Thymus (tissue), 11 donors: ENCODE results near the gene UBE2N. TPM values are rescaled to one million over a fixed set of nuclear protein-coding genes. Genes with fewer than 3 reads are reported as not detected.

Experiments
- DNase-seq, 9 donors: peaks; one replicate each; pipeline ENCODE4 v3.0.0-alpha.2; 2013; ENCODE audit warnings: low spot score in 9 of 9, low read depth in 6 of 9, missing footprints in 1 of 9
- H3K27ac ChIP-seq, 2 donors: one replicate each; pipeline ENCODE4 v1.5.1; 2013; ENCODE audit warnings: control low read depth in 1 of 2, low read depth in 1 of 2, low read length in 1 of 2, mild to moderate bottlenecking in 1 of 2, moderate library complexity in 1 of 2
- H3K27me3 ChIP-seq, 2 donors: one replicate each; pipeline ENCODE4 v1.5.1; 2013; ENCODE audit warnings: low read length in 1 of 2; ENCODE audit not compliant: control insufficient read depth in 2 of 2, insufficient read depth in 1 of 2
- H3K36me3 ChIP-seq, 2 donors: one replicate each; pipeline ENCODE4 v1.5.1; 2013; ENCODE audit warnings: low read length in 1 of 2, mild to moderate bottlenecking in 1 of 2, moderate library complexity in 1 of 2; ENCODE audit not compliant: control insufficient read depth in 2 of 2, insufficient read depth in 2 of 2
- H3K4me1 ChIP-seq, 2 donors: one replicate each; pipeline ENCODE4 v1.5.1; 2013; ENCODE audit warnings: low read length in 2 of 2; ENCODE audit not compliant: control insufficient read depth in 2 of 2, insufficient read depth in 2 of 2
- H3K4me3 ChIP-seq, 2 donors: one replicate each; pipeline ENCODE4 v1.5.1; 2013; ENCODE audit warnings: low read length in 2 of 2, control low read depth in 1 of 2, mild to moderate bottlenecking in 1 of 2
- H3K9me3 ChIP-seq, 2 donors: one replicate each; pipeline ENCODE4 v1.5.1; 2013; ENCODE audit warnings: low read length in 1 of 2, mild to moderate bottlenecking in 1 of 2; ENCODE audit not compliant: control insufficient read depth in 2 of 2, insufficient read depth in 1 of 2
- WGBS: extraction: QIAGEN DNeasy Blood & Tissue Kit; methylation state at CpG from one replicate; pipeline ENCODE4 v1.1.7; 2013; 5-methylcytosine and 5-hydroxymethylcytosine counted together
- polyA plus RNA-seq: library from polyadenylated mRNA; stranded (reverse); fragments of 200-250 nt; gene quantifications from one replicate; pipeline ENCODE4 v1.2.3, GENCODE V29; 2013
- total RNA-seq: library from RNA; stranded (reverse); fragments of 120-200 nt; gene quantifications from one replicate; pipeline ENCODE4 v1.2.4, GENCODE V29; 2013
- donor health status: healthy.

Gene UBE2N
- total and polyA plus RNA-seq, 2 donors = 91.2 to 132 TPM

DNA sequence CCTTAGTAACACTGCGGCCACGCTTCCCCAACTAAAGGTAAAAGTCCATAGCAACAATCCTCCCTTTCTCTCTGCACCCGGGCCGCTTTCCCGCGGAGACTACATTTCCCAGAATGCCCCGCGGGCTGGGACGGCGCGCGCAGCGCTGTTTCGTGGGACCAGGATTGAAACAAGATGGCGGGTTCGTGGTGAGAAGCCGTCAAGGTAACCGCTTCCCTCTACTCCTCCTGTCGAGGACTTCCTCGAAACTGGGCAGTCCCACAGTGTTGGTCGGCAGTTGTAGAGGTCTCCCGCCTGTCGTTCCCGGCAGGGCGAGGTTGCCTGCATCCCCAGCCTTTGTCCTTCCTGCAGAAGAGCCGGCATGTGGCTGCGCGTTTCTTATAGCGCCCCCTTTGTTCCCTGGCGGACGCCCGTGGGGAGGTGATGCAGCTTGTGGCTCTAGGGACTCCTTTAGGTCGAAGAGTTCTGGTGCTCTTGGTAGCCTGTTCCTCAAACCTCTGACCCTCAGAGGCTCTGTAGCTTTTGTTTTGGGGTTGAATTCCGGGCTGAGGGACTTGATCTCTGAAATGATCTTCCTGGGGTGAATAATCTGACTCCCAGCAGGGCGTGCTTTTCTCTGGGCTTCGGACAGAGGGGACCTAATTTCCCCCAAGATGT lies 25.7 kb upstream of the UBE2N start, which contains the start of gene MRPL42:
Gene MRPL42, plus strand, starts transcription at position 164 of the 657 bp plus-strand sequence. CDS start 1,772 bp downstream, outside the sequence.
- DNase-seq = peak; percentile 85 to 97 (median 92)
- 1% methylated on average over 36 of the region's 36 CpGs for whole genome bisulfite sequencing
- peaks cover 4 to 14% of the 10 kb centered on the region in 2 donors for H3K36me3 ChIP-seq

DNA sequence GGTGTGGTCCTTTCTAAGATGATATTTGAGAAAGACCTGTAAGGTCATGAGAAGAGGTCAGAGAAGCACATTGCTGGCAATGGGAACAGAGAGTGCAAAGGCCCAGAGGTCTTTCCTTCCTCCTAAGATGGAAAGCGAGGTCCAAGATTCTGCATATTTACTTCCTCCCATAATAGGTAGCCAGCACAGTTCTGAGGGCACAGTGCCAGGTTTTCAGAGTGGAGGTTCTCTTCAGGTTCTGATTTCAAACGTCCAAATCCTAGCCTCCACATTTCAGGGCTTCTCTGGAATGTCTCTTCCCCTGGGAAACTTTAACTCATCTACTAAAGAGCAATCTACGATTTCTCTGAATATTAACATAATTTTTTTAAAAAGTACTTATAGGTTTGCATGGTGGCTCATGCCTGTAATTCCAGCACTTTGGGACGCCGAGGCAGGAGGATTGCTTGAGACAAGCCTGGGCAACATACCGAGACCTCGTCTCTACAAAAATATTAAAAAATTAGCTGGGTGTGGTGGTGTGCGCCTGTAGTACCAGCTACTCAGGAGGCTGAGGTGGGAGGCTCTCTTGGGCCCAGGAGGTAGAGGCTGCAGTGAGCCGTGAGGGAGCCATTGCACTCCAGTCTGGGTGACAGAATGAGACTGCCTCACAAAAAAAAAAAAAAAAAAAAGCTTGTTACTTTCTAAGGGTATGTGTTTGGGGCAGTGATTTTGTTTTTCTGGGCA lies 25.0 kb upstream of the UBE2N start:
- Histone ChIP-seq H3K9me3 (no peaks in the 10 kb centered on the region), H3K4me1 (peaks cover 8 to 10% of the 10 kb centered on the region in 2 donors), H3K27ac (no peak overlapping the region), H3K4me3 (peak overlapping the region; percentile 80 to 96), H3K36me3 (peaks cover 4 to 14% of the 10 kb centered on the region in 2 donors), H3K27me3 (no peaks in the 10 kb centered on the region)
- WGBS = 98% methylated on average over 9 of the region's 9 CpGs
- DNase-seq = no peak

More for the DNA sequence above, 25.7 kb upstream of the UBE2N start, which contains the start of gene MRPL42:
- Histone ChIP-seq H3K9me3 (no peaks in the 10 kb centered on the region), H3K27me3 (no peaks in the 10 kb centered on the region), H3K27ac (peak within 1 kb of the TSS; percentile 95 to 96), H3K4me3 (peak within 1 kb of the TSS; percentile 80 to 96), H3K4me1 (peaks cover 8 to 10% of the 10 kb centered on the region in 2 donors)

GRCh38 chr12:93465841-93466240 lies 24.1 kb upstream of the UBE2N start:
- Histone ChIP-seq H3K27ac (no peak overlapping the region), H3K4me3 (no peak overlapping the region), H3K4me1 (peaks cover 8 to 10% of the 10 kb centered on the region in 2 donors), H3K36me3 (peaks cover 4 to 9% of the 10 kb centered on the region in 2 donors), H3K27me3 (no peaks in the 10 kb centered on the region), H3K9me3 (no peaks in the 10 kb centered on the region)
- no peak for DNase-seq
- WGBS = 97% methylated on average over 5 of the region's 5 CpGs

- no peak for DNase-seq
- H3K36me3 ChIP-seq = no peaks in the 10 kb centered on the region
- H3K27ac ChIP-seq = no peak overlapping the region
- peaks cover 0 to 3% of the 10 kb centered on the region in 2 donors for H3K4me1 ChIP-seq
- WGBS = 97% methylated on average over 3 of the region's 3 CpGs
- no peak overlapping the region for H3K4me3 ChIP-seq
- H3K9me3 ChIP-seq = no peaks in the 10 kb centered on the region
- no peaks in the 10 kb centered on the region for H3K27me3 ChIP-seq
Observed at GRCh38 chr12:93461503-93461902, 19.8 kb upstream of the UBE2N start.

GRCh38 chr12:93460902-93461301 lies 19.2 kb upstream of the UBE2N start:
- H3K27ac ChIP-seq = no peak overlapping the region
- WGBS = 91% methylated on average over 7 of the region's 7 CpGs

GRCh38 chr12:93460003-93460402 lies 18.3 kb upstream of the UBE2N start:
- 91% methylated on average over 6 of the region's 6 CpGs for WGBS
- Histone ChIP-seq H3K9me3 (no peaks in the 10 kb centered on the region), H3K4me3 (no peak overlapping the region), H3K27ac (no peak overlapping the region), H3K27me3 (no peaks in the 10 kb centered on the region), H3K36me3 (no peaks in the 10 kb centered on the region), H3K4me1 (peaks cover 0 to 3% of the 10 kb centered on the region in 2 donors)
- DNase-seq = no peak

More at GRCh38 chr12:93460902-93461301, 19.2 kb upstream of the UBE2N start:
- H3K27me3 ChIP-seq = no peaks in the 10 kb centered on the region
- peaks cover 0 to 3% of the 10 kb centered on the region in 2 donors for H3K4me1 ChIP-seq
- DNase-seq = no peak
- H3K4me3 ChIP-seq = no peak overlapping the region
- H3K9me3 ChIP-seq = no peaks in the 10 kb centered on the region
- no peaks in the 10 kb centered on the region for H3K36me3 ChIP-seq

DNA sequence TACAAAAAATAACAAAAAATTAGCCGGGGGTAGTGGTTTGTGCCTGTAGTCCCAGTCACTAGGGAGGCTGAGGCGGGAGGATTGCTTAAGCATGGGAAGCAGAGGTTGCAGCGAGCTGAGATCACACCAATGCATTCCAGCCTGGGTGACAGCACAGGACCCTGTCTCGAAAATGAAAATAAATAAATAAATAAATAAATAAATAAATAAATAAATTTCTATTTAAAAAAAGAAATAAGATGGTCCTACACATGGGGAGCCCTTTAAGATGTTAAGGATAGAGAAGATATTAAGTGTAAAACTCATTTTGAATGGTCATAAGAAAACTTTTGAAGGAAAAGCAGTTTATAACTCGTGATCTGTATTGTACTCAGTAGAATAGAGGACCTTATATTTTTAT lies 17.4 kb upstream of the UBE2N start:
- 96% methylated on average over 5 of the region's 5 CpGs for WGBS
- Histone ChIP-seq H3K27me3 (no peaks in the 10 kb centered on the region), H3K4me1 (peaks cover 0 to 3% of the 10 kb centered on the region in 2 donors), H3K4me3 (no peak overlapping the region), H3K27ac (no peak overlapping the region), H3K9me3 (no peaks in the 10 kb centered on the region), H3K36me3 (no peaks in the 10 kb centered on the region)
- DNase-seq = no peak

DNA sequence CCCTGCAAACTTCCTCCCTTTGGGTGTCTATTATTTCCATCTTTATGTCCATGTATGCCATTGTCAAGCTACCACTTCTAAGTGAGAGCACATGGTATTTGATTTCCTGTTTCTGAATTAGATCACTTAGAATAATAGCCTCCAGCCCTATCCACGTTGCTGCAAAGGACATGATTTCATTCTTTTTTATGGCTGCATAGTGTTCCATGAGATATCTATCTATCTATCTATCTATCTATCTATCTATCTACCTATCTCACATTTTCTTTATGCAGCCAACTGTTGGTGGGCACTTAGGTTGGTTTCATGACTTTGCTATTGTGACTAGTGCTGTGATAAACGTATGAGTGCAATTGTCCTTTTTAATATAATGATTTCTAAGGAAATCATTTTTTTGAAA lies 14.3 kb upstream of the UBE2N start:
- WGBS = 88% methylated on average over 2 of the region's 2 CpGs
- Histone ChIP-seq H3K27ac (no peak overlapping the region), H3K9me3 (no peaks in the 10 kb centered on the region), H3K4me1 (peaks cover 0 to 3% of the 10 kb centered on the region in 2 donors), H3K36me3 (no peaks in the 10 kb centered on the region), H3K27me3 (no peaks in the 10 kb centered on the region), H3K4me3 (no peak overlapping the region)
- DNase-seq = no peak

GRCh38 chr12:93453633-93454032 lies 11.9 kb upstream of the UBE2N start:
- no peak overlapping the region for H3K27ac ChIP-seq
- DNase-seq = no peak
- H3K27me3 ChIP-seq = no peaks in the 10 kb centered on the region
- no peaks in the 10 kb centered on the region for H3K36me3 ChIP-seq
- no peak overlapping the region for H3K4me3 ChIP-seq
- WGBS = 98% methylated on average over 5 of the region's 5 CpGs
- no peaks in the 10 kb centered on the region for H3K9me3 ChIP-seq
- peaks cover 0 to 6% of the 10 kb centered on the region in 2 donors for H3K4me1 ChIP-seq
